Tibial nerve (tissue), 4 donors: Measurements from ENCODE around the gene HNRNPUL1.

Experiments
- CTCF ChIP-seq, 5 experiments: fragments of 200-600 bp in 3 of 5; fragments of 450-650 bp in 2 of 5; sonication (generic) in 3 of 5; IDR thresholded peaks; one replicate each; pipeline ENCODE4 v1.5.1; 2016 to 2019; ENCODE audit warnings: antibody characterized with exemption in 5 of 5, mild to moderate bottlenecking in 3 of 5, moderate library complexity in 2 of 5
- EP300 ChIP-seq, 2 donors: sonication (generic); formaldehyde crosslinking; IDR thresholded peaks; one replicate each; pipeline ENCODE4 v1.6.1; 2017; ENCODE audit warnings: antibody characterized with exemption in 2 of 2, mild to moderate bottlenecking in 1 of 2
- POLR2A ChIP-seq, 2 donors: fragments of 450-650 bp; IDR thresholded peaks; one replicate each; pipeline ENCODE4 v1.6.1; 2017; ENCODE audit warnings: antibody characterized with exemption in 2 of 2, mild to moderate bottlenecking in 2 of 2, moderate library complexity in 2 of 2

- TF ChIP-seq POLR2A (IDR thresholded peaks at IDR 0.05) (no peak), CTCF (IDR thresholded peaks at IDR 0.05) (no peak), EP300 (IDR thresholded peaks at IDR 0.05) (no peak)
Observed at GRCh38 chr19:41232686-41233085, 31.5 kb upstream of the HNRNPUL1 start.
